CD14-positive monocyte (primary cell): ENCODE data around the gene PATZ1. TPM values are rescaled to one million over a fixed set of nuclear protein-coding genes. Genes with fewer than 3 reads are reported as not detected.

Source experiments
- DNase-seq, 3 donors: peaks; one replicate each; pipeline ENCODE4 v3.0.0-alpha.2; 2011 to 2022
- H2AFZ ChIP-seq: 2 replicates; pipeline ENCODE4 v1.6.0; 2012; ENCODE audit warnings: mild to moderate bottlenecking, low read depth, low read length, inconsistent platforms; ENCODE audit not compliant: insufficient read depth, poor library complexity, severe bottlenecking
- H3K27ac ChIP-seq, 2 donors: 1 replicate in 1 of 2; 2 replicates in 1 of 2; pipeline ENCODE4 v1.5.1; 2012 to 2013; ENCODE audit warnings: low read length in 2 of 2, control low read depth in 1 of 2, inconsistent platforms in 1 of 2, low read depth in 1 of 2, mild to moderate bottlenecking in 1 of 2
- H3K27me3 ChIP-seq, 2 donors: one replicate each; pipeline versions ENCODE4 v1.6.0 to v1.6.1; 2011 to 2013; ENCODE audit warnings: low read length in 2 of 2; ENCODE audit not compliant: control insufficient read depth in 2 of 2, insufficient read depth in 2 of 2
- H3K36me3 ChIP-seq, 2 donors: replicated peaks in 1 of 2; 1 replicate in 1 of 2; 2 replicates in 1 of 2; pipeline versions ENCODE4 v1.5.1 to v1.6.1; 2012 to 2013; ENCODE audit warnings: low read length in 2 of 2, control low read depth in 1 of 2, inconsistent platforms in 1 of 2, mild to moderate bottlenecking in 1 of 2; ENCODE audit not compliant: insufficient read depth in 2 of 2, control insufficient read depth in 1 of 2
- H3K4me1 ChIP-seq, 2 donors: 1 replicate in 1 of 2; 2 replicates in 1 of 2; pipeline versions ENCODE4 v1.5.1 to v1.6.1; 2012 to 2013; ENCODE audit warnings: low read length in 2 of 2, control low read depth in 1 of 2, inconsistent platforms in 1 of 2, mild to moderate bottlenecking in 1 of 2, moderate library complexity in 1 of 2; ENCODE audit not compliant: insufficient read depth in 2 of 2, control insufficient read depth in 1 of 2
- H3K4me2 ChIP-seq: replicated peaks from 2 replicates; pipeline ENCODE3; 2012; ENCODE audit warnings: low read length, moderate library complexity, mild to moderate bottlenecking; ENCODE audit not compliant: poor library complexity, severe bottlenecking; ENCODE audit errors: extremely low read depth
- H3K4me3 ChIP-seq, 3 experiments: fragments of 200-600 bp in 1 of 3; sonication (generic) in 1 of 3; replicated peaks in 1 of 3; 1 replicate in 2 of 3; 2 replicates in 1 of 3; pipeline ENCODE4 v1.5.1; 2011 to 2013; ENCODE audit warnings: low read length in 3 of 3, mild to moderate bottlenecking in 3 of 3, control low read depth in 2 of 3, low read depth in 2 of 3, inconsistent platforms in 1 of 3, moderate library complexity in 1 of 3
- H3K79me2 ChIP-seq: 2 replicates; pipeline ENCODE4 v1.6.0; 2012; ENCODE audit warnings: mild to moderate bottlenecking, control low read depth, inconsistent platforms, low read length, moderate library complexity; ENCODE audit not compliant: insufficient read depth
- H3K9ac ChIP-seq: 2 replicates; pipeline ENCODE4 v1.6.0; 2017; ENCODE audit warnings: low read length, mild to moderate bottlenecking; ENCODE audit not compliant: insufficient read depth, poor library complexity, severe bottlenecking
- H3K9me3 ChIP-seq, 2 donors: replicated peaks in 1 of 2; 1 replicate in 1 of 2; 2 replicates in 1 of 2; pipeline versions ENCODE4 v1.5.1 to v1.6.1; 2012 to 2013; ENCODE audit warnings: low read length in 2 of 2, control low read depth in 1 of 2; ENCODE audit not compliant: control insufficient read depth in 1 of 2, insufficient read depth in 1 of 2
- H4K20me1 ChIP-seq: 2 replicates; pipeline ENCODE4 v1.6.0; 2012; ENCODE audit warnings: mild to moderate bottlenecking, low read length, control low read depth, moderate library complexity; ENCODE audit not compliant: insufficient read depth
- H3K27ac Mint-ChIP-seq, 7 donors: one replicate each; pipeline ENCODE4 v1.8.0; 2020; ENCODE audit warnings: mild to moderate bottlenecking in 7 of 7, mixed read lengths in 7 of 7, moderate library complexity in 6 of 7, inconsistent platforms in 2 of 7
- H3K27me3 Mint-ChIP-seq, 3 donors: one replicate each; pipeline ENCODE4 v1.8.0; 2021 to 2022; ENCODE audit warnings: low read depth in 3 of 3, mild to moderate bottlenecking in 3 of 3, mixed read lengths in 3 of 3, moderate library complexity in 3 of 3, inconsistent platforms in 1 of 3
- H3K36me3 Mint-ChIP-seq, 2 donors: one replicate each; pipeline ENCODE4 v1.8.0; 2020; ENCODE audit warnings: mixed read lengths in 2 of 2, inconsistent platforms in 1 of 2, mild to moderate bottlenecking in 1 of 2
- H3K4me1 Mint-ChIP-seq: one replicate; pipeline ENCODE4 v1.8.0; 2020; ENCODE audit warnings: mild to moderate bottlenecking, mixed read lengths
- H3K4me3 Mint-ChIP-seq, 2 donors: one replicate each; pipeline ENCODE4 v1.8.0; 2020; ENCODE audit warnings: mild to moderate bottlenecking in 2 of 2, mixed read lengths in 2 of 2, moderate library complexity in 1 of 2
- H3K9me3 Mint-ChIP-seq, 7 donors: one replicate each; pipeline ENCODE4 v1.8.0; 2020 to 2022; ENCODE audit warnings: mixed read lengths in 7 of 7, mild to moderate bottlenecking in 6 of 7, moderate library complexity in 6 of 7, inconsistent platforms in 2 of 7
- WGBS: methylation state at CpG from one replicate; pipeline ENCODE4 v1.1.5; 2013; ENCODE audit warnings: missing lambda C conversion rate; ENCODE audit not compliant: insufficient coverage; 5-methylcytosine and 5-hydroxymethylcytosine counted together
- intact Hi-C, 2 donors: fragments of 100-400 bp; cut with micrococcal nuclease; formaldehyde crosslinking; loops; one replicate each; pipeline versions ENCODE4 v1.15.0 to v1.15.1; 2023
- polyA plus RNA-seq, 3 donors: library from polyadenylated mRNA; depleted of rRNA in 1 of 3; unstranded in 2 of 3; stranded (reverse) in 1 of 3; fragments of 300-500 nt in 2 of 3; fragments of >200 nt in 1 of 3; fragmentation: Illumina TruSeq in 2 of 3; gene quantifications; 1 replicate in 2 of 3; 2 replicates in 1 of 3; pipeline ENCODE4 v1.2.3, GENCODE V29; 2012 to 2021
- TF ChIP-seq, protein P1 (sequence below): fragments of 200-600 bp; IDR thresholded peaks from one replicate; pipeline ENCODE4 v1.8.0; 2022; ENCODE audit warnings: antibody characterized with exemption, mild to moderate bottlenecking

Gene PATZ1
- polyA plus RNA-seq, 3 donors, result 1.8 to 10.7 (median 2.0) TPM

DNA sequence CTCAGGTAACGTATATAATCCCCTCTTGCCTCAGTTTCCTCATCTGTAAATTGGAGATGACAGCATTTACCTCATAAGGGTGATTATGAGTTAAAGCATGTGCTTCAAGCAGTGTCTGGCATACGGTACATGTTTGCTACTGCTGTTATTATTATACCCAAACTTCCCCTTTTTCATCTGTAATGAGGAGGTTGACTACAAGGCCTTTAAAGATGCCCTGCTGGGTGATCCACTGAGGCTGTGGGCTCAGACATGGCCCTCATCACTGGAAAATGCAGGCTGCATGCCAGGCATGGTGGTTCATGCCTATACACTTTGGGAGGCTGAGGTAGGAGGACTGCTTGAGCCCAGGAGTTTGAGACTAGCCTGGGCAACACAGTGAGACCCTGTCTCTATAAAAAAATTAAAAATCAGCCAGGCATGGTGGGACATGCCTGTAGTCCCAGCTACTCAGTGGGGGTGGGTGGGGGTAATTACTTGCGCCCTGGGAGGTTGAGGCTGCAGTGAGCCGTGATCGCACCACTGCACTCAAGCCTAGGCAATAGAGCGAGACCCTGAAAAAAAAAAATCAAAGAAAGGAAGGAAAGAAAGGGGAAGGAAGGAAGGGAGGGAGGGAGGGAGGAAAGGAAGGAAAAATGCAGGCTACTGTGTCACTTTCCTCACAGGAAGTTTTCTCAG, 58.2 kb downstream of the PATZ1 start:
- Histone ChIP-seq H3K36me3 (peaks cover 37 to 52% of the 10 kb centered on the region in 2 donors), H3K4me1 (peaks cover 49 to 71% of the 10 kb centered on the region in 2 donors), H4K20me1 (peaks cover 35% of the 10 kb centered on the region), H3K4me3 (no peak overlapping the region), H2AFZ (no peak overlapping the region), H3K9me3 (no peaks in the 10 kb centered on the region), H3K9ac (no peak overlapping the region), H3K79me2 (peaks cover 9% of the 10 kb centered on the region), H3K27ac (no peak overlapping the region), H3K27me3 (no peaks in the 10 kb centered on the region), H3K4me2 (peak overlapping the region; percentile 91)
- WGBS, result 77% methylated on average over 4 of the region's 6 CpGs
- peaks cover 47% of the 10 kb centered on the region for H3K4me1 Mint-ChIP-seq
- intact Hi-C loops, result loop anchor here in 1 of 2 donors (5.0 kb wide), 1 partner anchor 76 kb away; the partner anchor contains the start of gene LIMK2
- DNase-seq, result peak in 2 of 3 donors; percentile 21 to 26
- H3K9me3 Mint-ChIP-seq, result peaks cover 0 to 1% (median 0%) of the 10 kb centered on the region in 7 donors
- peak overlapping the region in 6 of 7 donors; percentile 30 to 99 (median 69) for H3K27ac Mint-ChIP-seq
- peaks cover 44 to 51% of the 10 kb centered on the region in 2 donors for H3K36me3 Mint-ChIP-seq
- peaks cover 0 to 5% (median 3%) of the 10 kb centered on the region in 3 donors for H3K27me3 Mint-ChIP-seq
- TF ChIP-seq, protein P1, sequence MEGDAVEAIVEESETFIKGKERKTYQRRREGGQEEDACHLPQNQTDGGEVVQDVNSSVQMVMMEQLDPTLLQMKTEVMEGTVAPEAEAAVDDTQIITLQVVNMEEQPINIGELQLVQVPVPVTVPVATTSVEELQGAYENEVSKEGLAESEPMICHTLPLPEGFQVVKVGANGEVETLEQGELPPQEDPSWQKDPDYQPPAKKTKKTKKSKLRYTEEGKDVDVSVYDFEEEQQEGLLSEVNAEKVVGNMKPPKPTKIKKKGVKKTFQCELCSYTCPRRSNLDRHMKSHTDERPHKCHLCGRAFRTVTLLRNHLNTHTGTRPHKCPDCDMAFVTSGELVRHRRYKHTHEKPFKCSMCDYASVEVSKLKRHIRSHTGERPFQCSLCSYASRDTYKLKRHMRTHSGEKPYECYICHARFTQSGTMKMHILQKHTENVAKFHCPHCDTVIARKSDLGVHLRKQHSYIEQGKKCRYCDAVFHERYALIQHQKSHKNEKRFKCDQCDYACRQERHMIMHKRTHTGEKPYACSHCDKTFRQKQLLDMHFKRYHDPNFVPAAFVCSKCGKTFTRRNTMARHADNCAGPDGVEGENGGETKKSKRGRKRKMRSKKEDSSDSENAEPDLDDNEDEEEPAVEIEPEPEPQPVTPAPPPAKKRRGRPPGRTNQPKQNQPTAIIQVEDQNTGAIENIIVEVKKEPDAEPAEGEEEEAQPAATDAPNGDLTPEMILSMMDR, result no peak
- H3K4me3 Mint-ChIP-seq, result peak overlapping the region in 1 of 2 donors; percentile 27

DNA sequence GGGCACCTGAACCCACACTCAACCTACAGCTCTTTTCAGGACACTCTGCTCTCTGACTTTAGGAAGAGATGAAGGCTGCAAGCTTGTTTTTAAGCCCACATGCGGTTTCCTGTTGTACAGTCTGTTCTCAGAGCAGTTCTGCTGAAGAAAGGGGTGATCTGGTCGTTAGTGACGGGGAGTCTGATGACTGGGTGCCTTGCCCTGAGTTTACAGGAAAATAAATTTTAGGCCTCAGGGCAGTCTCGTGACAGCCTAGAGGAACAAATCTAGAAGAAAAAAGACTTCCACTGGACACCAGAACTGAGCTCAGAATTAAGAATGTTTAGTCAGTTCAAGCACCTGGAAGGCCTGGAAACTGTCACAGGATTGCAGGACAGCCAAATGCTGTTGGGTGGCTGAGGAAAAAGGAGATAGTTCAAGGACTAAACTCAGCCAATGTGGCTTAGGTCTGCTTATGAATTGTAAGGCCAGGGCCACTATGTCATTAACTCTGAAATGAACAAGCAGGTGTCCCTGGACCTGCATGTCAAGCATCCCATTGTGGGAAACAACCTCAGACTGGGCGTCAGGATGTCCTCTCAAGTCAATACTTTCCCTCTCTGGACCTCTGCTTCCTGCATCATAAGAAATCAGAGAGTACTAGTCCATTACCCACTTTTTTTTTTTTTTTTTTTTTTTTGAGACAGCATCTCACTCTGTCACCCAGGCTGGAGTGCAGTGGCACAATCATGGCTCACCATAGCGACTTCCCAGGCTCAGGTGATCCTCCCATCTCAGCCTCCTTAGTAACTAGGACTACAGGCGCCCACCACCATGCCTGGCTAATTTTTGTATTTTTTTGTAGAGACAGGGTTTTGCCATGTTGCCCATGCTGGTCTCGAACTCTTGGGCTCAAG, 59.5 kb downstream of the PATZ1 start:
- Histone ChIP-seq H2AFZ (no peak overlapping the region), H3K9ac (no peak overlapping the region), H3K36me3 (peaks cover 50 to 66% of the 10 kb centered on the region in 2 donors), H3K4me3 (no peak overlapping the region), H3K27ac (peak overlapping the region in 1 of 2 donors; percentile 60), H3K79me2 (peaks cover 5% of the 10 kb centered on the region), H3K4me2 (no peak overlapping the region), H3K4me1 (peaks cover 37 to 58% of the 10 kb centered on the region in 2 donors), H4K20me1 (peaks cover 49% of the 10 kb centered on the region), H3K27me3 (no peaks in the 10 kb centered on the region), H3K9me3 (no peaks in the 10 kb centered on the region)
- 13% methylated on average over 4 of the region's 8 CpGs for WGBS
- TF ChIP-seq, protein P1, result no peak
- intact Hi-C loops, result loop anchor here in 1 of 2 donors (5.0 kb wide), 1 partner anchor 74 kb away; the partner anchor contains the start of gene LIMK2
- Mint-ChIP-seq H3K4me3 (no peak overlapping the region), H3K36me3 (peaks cover 56 to 63% of the 10 kb centered on the region in 2 donors), H3K4me1 (peaks cover 37% of the 10 kb centered on the region), H3K9me3 (peaks cover 0 to 1% (median 0%) of the 10 kb centered on the region in 7 donors), H3K27ac (peak overlapping the region in 4 of 7 donors; percentile 40 to 73 (median 48)), H3K27me3 (peaks cover 0 to 3% (median 2%) of the 10 kb centered on the region in 3 donors)
- DNase-seq, result no peak
